HG03565 (cell line): ENCODE results near the gene VAV3.

Experiments used
- ATAC-seq: cut with Tn5 transposase; IDR thresholded peaks from one replicate; pipeline ENCODE4 v1.9.1; 2021; ENCODE audit warnings: mild to moderate bottlenecking, moderate library complexity; ENCODE audit not compliant: unreplicated experiment

Gene VAV3

GRCh38 chr1:107975851-107976250 lies 10.9 kb upstream of the VAV3 start:
- no peak for ATAC-seq

GRCh38 chr1:107974090-107974489 lies 9.1 kb upstream of the VAV3 start:
- no peak for ATAC-seq

GRCh38 chr1:107972391-107973180 lies 7.6 kb upstream of the VAV3 start:
- no peak for ATAC-seq

GRCh38 chr1:107966550-107966949 lies 1.6 kb upstream of the VAV3 start:
- ATAC-seq, result no peak

- ATAC-seq, result no peak
These were observed 457 bp downstream of the VAV3 start for GRCh38 chr1:107964336-107965109.

- peak; percentile 79 for ATAC-seq
These were observed 1.2 kb downstream of the VAV3 start for GRCh38 chr1:107963601-107964335.

- no peak for ATAC-seq
These were observed 2.0 kb downstream of the VAV3 start for GRCh38 chr1:107963008-107963407.

- ATAC-seq, result no peak
These were observed 10.1 kb downstream of the VAV3 start for GRCh38 chr1:107954719-107955415.

GRCh38 chr1:107954126-107954525 lies 10.9 kb downstream of the VAV3 start:
- ATAC-seq, result no peak

- no peak for ATAC-seq
These were observed 11.4 kb downstream of the VAV3 start for GRCh38 chr1:107953556-107953955.

GRCh38 chr1:107952989-107953388 lies 12.0 kb downstream of the VAV3 start:
- ATAC-seq, result no peak

- ATAC-seq, result no peak
These were observed 14.5 kb downstream of the VAV3 start for GRCh38 chr1:107950464-107950863.

- peak; percentile 89 for ATAC-seq
These were observed 15.3 kb downstream of the VAV3 start for GRCh38 chr1:107949467-107950253.

GRCh38 chr1:107946794-107947193 lies 18.2 kb downstream of the VAV3 start:
- ATAC-seq, result no peak

- ATAC-seq, result no peak
These were observed 21.3 kb downstream of the VAV3 start for GRCh38 chr1:107943694-107944093.

GRCh38 chr1:107942814-107943213 lies 22.2 kb downstream of the VAV3 start:
- ATAC-seq, result no peak

GRCh38 chr1:107941531-107941930 lies 23.4 kb downstream of the VAV3 start:
- no peak for ATAC-seq

GRCh38 chr1:107941123-107941522 lies 23.9 kb downstream of the VAV3 start:
- ATAC-seq, result no peak

- no peak for ATAC-seq
These were observed 24.3 kb downstream of the VAV3 start for GRCh38 chr1:107940701-107941100.

- no peak for ATAC-seq
These were observed 24.9 kb downstream of the VAV3 start for GRCh38 chr1:107940017-107940577.
